HCT116 (cell line): ENCODE data around the gene TEF. TPM values are rescaled to one million over a fixed set of nuclear protein-coding genes. Genes with fewer than 3 reads are reported as not detected.

Experiments used
- ATAC-seq: fragments of 200-7000 bp; cut with Tn5 transposase; 2 replicates; pipeline ENCODE4 v1.9.1; 2020; ENCODE audit warnings: mild to moderate bottlenecking, moderate library complexity
- BruUV-seq: library from RNA; stranded (reverse); fragments of 400-500 nt; replicated peaks from 2 replicates; lab custom pipeline; 2021; lab: Mats Ljungman, UMichigan
- CTCF ChIA-PET: fragments of 300-600 bp; sonication (Branson Sonifier 250); formaldehyde crosslinking; loops from one replicate; lab custom pipeline; 2021; ENCODE audit warnings: antibody characterized with exemption; lab: Charles Lee
- POLR2A ChIA-PET: fragments of 300-600, 350-600 bp; sonication (Branson Sonifier 250); formaldehyde crosslinking; loops from one replicate; lab custom pipeline; 2021; ENCODE audit warnings: antibody characterized with exemption; lab: Charles Lee
- RAD21 ChIA-PET, 2 experiments: fragments of 300-600 bp; sonication (Branson Sonifier 250); formaldehyde crosslinking; loops; one replicate each; lab custom pipeline; 2023; ENCODE audit warnings: low total read pairs in 2 of 2; ENCODE audit not compliant: uncharacterized antibody in 2 of 2, unreplicated experiment in 2 of 2, low non-redundant PET in 1 of 2; lab: Charles Lee
- DNase-seq: peaks from one replicate; pipeline ENCODE4 v3.0.0-alpha.2; 2010; ENCODE audit warnings: low read depth, low spot score
- H2AFZ ChIP-seq: fragments of 200-600 bp; shearing (Covaris generic), sonication (generic); 2 replicates; pipeline ENCODE4 v1.6.1; 2017; ENCODE audit warnings: low read depth, mixed run types, mixed read lengths, antibody characterized with exemption, low read length; ENCODE audit not compliant: poor library complexity, severe bottlenecking
- H3K27ac ChIP-seq: 2 replicates; pipeline ENCODE4 v1.5.1; 2012; ENCODE audit warnings: low read depth, low read length
- H3K27me3 ChIP-seq: fragments of 200-600 bp; sonication (generic); 2 replicates; pipeline ENCODE4 v1.6.1; 2016; ENCODE audit warnings: mixed run types, low read length, mixed read lengths; ENCODE audit not compliant: insufficient read depth
- H3K36me3 ChIP-seq, 2 experiments: fragments of 200-500 bp in 1 of 2; fragments of 200-600 bp in 1 of 2; sonication (Bioruptor generic) in 1 of 2; sonication (generic) in 1 of 2; 2 replicates each; pipeline versions ENCODE4 v1.5.1 to v1.6.1; 2014 to 2016; ENCODE audit warnings: low read length in 2 of 2, inconsistent platforms in 1 of 2, mixed read lengths in 1 of 2, mixed run types in 1 of 2; ENCODE audit not compliant: insufficient read depth in 2 of 2, control insufficient read depth in 1 of 2
- H3K4me1 ChIP-seq, 2 experiments: fragments of 200-600 bp in 1 of 2; sonication (generic) in 1 of 2; 2 replicates each; pipeline versions ENCODE4 v1.5.1 to v1.6.1; 2012 to 2017; ENCODE audit warnings: low read length in 2 of 2, inconsistent platforms in 1 of 2, mild to moderate bottlenecking in 1 of 2, mixed read lengths in 1 of 2, mixed run types in 1 of 2, moderate library complexity in 1 of 2; ENCODE audit not compliant: insufficient read depth in 2 of 2, control insufficient read depth in 1 of 2
- H3K4me2 ChIP-seq: fragments of 200-600 bp; sonication (generic); 2 replicates; pipeline ENCODE4 v1.6.1; 2017; ENCODE audit warnings: mixed run types, low read length, mixed read lengths
- H3K4me3 ChIP-seq, 2 experiments: fragments of 200-600 bp in 1 of 2; sonication (generic) in 1 of 2; replicated peaks in 1 of 2; 2 replicates each; pipeline ENCODE4 v1.5.1; 2011 to 2016; ENCODE audit warnings: low read length in 2 of 2, control low read depth in 1 of 2, low read depth in 1 of 2, mild to moderate bottlenecking in 1 of 2, mixed read lengths in 1 of 2, mixed run types in 1 of 2
- H3K79me2 ChIP-seq: fragments of 200-600 bp; sonication (generic); 2 replicates; pipeline ENCODE4 v1.6.1; 2017; ENCODE audit warnings: mild to moderate bottlenecking, mixed run types, low read length, moderate library complexity, mixed read lengths; ENCODE audit not compliant: insufficient read depth
- H3K9ac ChIP-seq: fragments of 200-600 bp; sonication (generic); 2 replicates; pipeline ENCODE4 v1.6.1; 2016; ENCODE audit warnings: low read length, mixed read lengths
- H3K9me2 ChIP-seq: fragments of 200-600 bp; sonication (generic), shearing (Covaris generic); 2 replicates; pipeline ENCODE4 v1.6.1; 2017; ENCODE audit warnings: mixed run types, mild to moderate bottlenecking, moderate library complexity; ENCODE audit not compliant: insufficient read depth
- H3K9me3 ChIP-seq, 2 experiments: fragments of 200-500 bp in 1 of 2; fragments of 200-600 bp in 1 of 2; sonication (Bioruptor generic) in 1 of 2; sonication (generic) in 1 of 2; 2 replicates each; pipeline ENCODE4 v1.6.1; 2014 to 2017; ENCODE audit warnings: low read length in 2 of 2, mixed read lengths in 2 of 2, inconsistent platforms in 1 of 2, low read depth in 1 of 2, mild to moderate bottlenecking in 1 of 2, mixed run types in 1 of 2, moderate library complexity in 1 of 2; ENCODE audit not compliant: control insufficient read depth in 1 of 2, insufficient read depth in 1 of 2
- H4K20me1 ChIP-seq: fragments of 200-600 bp; sonication (generic), shearing (Covaris generic); 2 replicates; pipeline ENCODE4 v1.6.1; 2017; ENCODE audit warnings: mixed run types, mild to moderate bottlenecking, moderate library complexity; ENCODE audit not compliant: insufficient read depth
- CBX3 ChIP-seq: IDR thresholded peaks from 2 replicates; pipeline ENCODE4 v1.6.1; 2012; ENCODE audit warnings: low read depth
- CEBPB ChIP-seq: IDR thresholded peaks from 2 replicates; pipeline ENCODE4 v1.6.1; 2012; ENCODE audit warnings: low read depth
- CTCF ChIP-seq, 3 experiments: fragments of 200-600 bp in 1 of 3; sonication (generic) in 1 of 3; IDR thresholded peaks in 2 of 3; conservative IDR thresholded peaks in 1 of 3; 2 replicates each; pipeline ENCODE4 v1.5.1; 2012 to 2017; ENCODE audit warnings: low read depth in 2 of 3, low read length in 2 of 3, antibody characterized with exemption in 1 of 3, borderline replicate concordance in 1 of 3, control low read depth in 1 of 3, mild to moderate bottlenecking in 1 of 3, mixed read lengths in 1 of 3, mixed run types in 1 of 3, moderate library complexity in 1 of 3; ENCODE audit not compliant: insufficient read depth in 1 of 3
- EGR1 ChIP-seq: IDR thresholded peaks from 2 replicates; pipeline ENCODE4 v1.6.1; 2012; ENCODE audit warnings: low read depth
- EZH2phosphoT487 ChIP-seq: fragments of 200-600 bp; IDR thresholded peaks from 2 replicates; pipeline ENCODE4 v1.6.1; 2018; ENCODE audit warnings: antibody characterized with exemption, borderline replicate concordance
- FOSL1 ChIP-seq: IDR thresholded peaks from 2 replicates; pipeline ENCODE4 v1.6.1; 2012; ENCODE audit warnings: low read depth
- JUND ChIP-seq: IDR thresholded peaks from 2 replicates; pipeline ENCODE4 v1.6.1; 2012
- MAX ChIP-seq: IDR thresholded peaks from 2 replicates; pipeline ENCODE4 v1.6.1; 2012
- POLR2A ChIP-seq: IDR thresholded peaks from 2 replicates; pipeline ENCODE4 v1.7.0; 2011; ENCODE audit warnings: borderline replicate concordance; ENCODE audit not compliant: insufficient read depth, insufficient read length; ENCODE audit errors: extremely low read depth
- POLR2AphosphoS5 ChIP-seq: IDR thresholded peaks from 2 replicates; pipeline ENCODE4 v1.6.1; 2011; ENCODE audit warnings: mild to moderate bottlenecking, low read depth, low read length, moderate library complexity
- RAD21 ChIP-seq: IDR thresholded peaks from 2 replicates; pipeline ENCODE4 v1.6.1; 2012; ENCODE audit warnings: low read depth, mild to moderate bottlenecking
- REST ChIP-seq: IDR thresholded peaks from 2 replicates; pipeline ENCODE4 v1.6.1; 2012; ENCODE audit warnings: low read depth
- SIN3A ChIP-seq: IDR thresholded peaks from 2 replicates; pipeline ENCODE4 v1.6.1; 2012; ENCODE audit warnings: low read depth
- SRF ChIP-seq: IDR thresholded peaks from 2 replicates; pipeline ENCODE4 v1.6.1; 2012; ENCODE audit warnings: low read depth
- TCF7L2 ChIP-seq: IDR thresholded peaks from 2 replicates; pipeline ENCODE4 v1.7.0; 2011; ENCODE audit warnings: borderline replicate concordance, inconsistent platforms; ENCODE audit not compliant: insufficient read depth, insufficient read length; ENCODE audit errors: extremely low read depth
- ZBTB33 ChIP-seq: IDR thresholded peaks from 2 replicates; pipeline ENCODE4 v1.6.1; 2011; ENCODE audit warnings: mild to moderate bottlenecking, low read length, moderate library complexity; ENCODE audit not compliant: insufficient replicate concordance; ENCODE audit errors: extremely low read depth
- ZFX ChIP-seq: fragments of 450-650 bp; IDR thresholded peaks from 2 replicates; pipeline ENCODE4 v1.6.1; 2017
- ZNF274 ChIP-seq: fragments of 200-500 bp; sonication (Bioruptor generic); IDR thresholded peaks from 2 replicates; pipeline ENCODE4 v1.6.1; 2014; ENCODE audit warnings: mild to moderate bottlenecking, low read depth, low read length, inconsistent platforms
- intact Hi-C: fragments of 100-400 bp; cut with micrococcal nuclease; formaldehyde crosslinking; loops from 2 replicates; pipeline ENCODE4 v1.10.0; 2022
- total RNA-seq: library from RNA; stranded (reverse); gene quantifications from one replicate; pipeline ENCODE4 v1.2.1, GENCODE V29; 2021; ENCODE audit not compliant: unreplicated experiment

Gene TEF
- total RNA-seq, 1 experiment from 2014 or later: 16.5 TPM

GRCh38 chr22:41429232-41429950 lies 47.6 kb downstream of the TEF start (continued):
- TF ChIP-seq CTCF (IDR thresholded peaks at IDR 0.05 in 2 of 3, conservative IDR thresholded peaks at IDR 0.05 in 1 of 3; ENCODE audit: borderline replicate concordance in 1 of 3, insufficient read depth in 1 of 3, low read depth in 2 of 3, low read length in 2 of 3) (no peak), FOSL1 (no peak), SRF (no peak), JUND (no peak), CBX3 (no peak), EGR1 (no peak), TCF7L2 (no peak), RAD21 (no peak), ZFX (no peak), MAX (no peak), CEBPB (no peak), POLR2AphosphoS5 (no peak), POLR2A (no peak)

DNA sequence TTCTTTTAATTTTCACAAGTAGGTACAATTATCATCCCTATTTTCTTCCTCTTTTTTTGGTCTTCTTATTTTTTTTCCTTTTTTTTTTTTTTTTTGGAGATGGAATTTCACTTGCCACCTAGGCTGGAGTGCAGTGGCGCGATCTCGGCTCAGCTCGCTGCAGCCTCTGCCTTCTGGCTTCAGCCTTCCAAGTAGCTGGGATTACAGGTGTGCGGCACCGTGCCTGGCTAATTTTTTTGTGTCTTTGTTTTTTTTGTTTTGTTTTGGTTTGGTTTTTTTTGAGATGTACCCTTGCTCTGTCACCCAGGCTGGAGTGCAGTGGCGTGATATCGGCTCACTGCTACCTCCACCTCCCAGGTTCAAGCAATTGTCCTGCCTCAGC lies 48.2 kb downstream of the TEF start:
- ChIA-PET RAD21 (interaction anchor here in 1 of 2 experiments (0.6 kb wide), 1 partner anchor 46 kb away, joined by 3 read pairs; no protein-coding TSS in a partner anchor), POLR2A (no interaction called here), CTCF (no interaction called here)
- H3K79me2 ChIP-seq: peaks cover 9% of the 10 kb centered on the region; the same call in 1 of the 2 replicates
- ATAC-seq (no peak), DNase-seq (no peak)
- no peak overlapping the region for H3K4me3 ChIP-seq
- H3K27ac ChIP-seq: no peak overlapping the region
- peaks cover 3 to 8% of the 10 kb centered on the region in 2 experiments; a peak in 2 of 4 replicates for H3K36me3 ChIP-seq
- no peaks in the 10 kb centered on the region for H4K20me1 ChIP-seq
- no peak overlapping the region for H2AFZ ChIP-seq
- no peaks in the 10 kb centered on the region for H3K9me3 ChIP-seq
- H3K27me3 ChIP-seq: no peaks in the 10 kb centered on the region
- H3K9me2 ChIP-seq: no peaks in the 10 kb centered on the region
- no TSS peak for BruUV-seq
- H3K4me2 ChIP-seq: no peak overlapping the region
- H3K4me1 ChIP-seq: no peaks in the 10 kb centered on the region; a peak in 1 of 4 replicates
- intact Hi-C loops: no loop called here
- H3K9ac ChIP-seq: no peak overlapping the region
- TF ChIP-seq TCF7L2 (no peak), SRF (no peak), REST (no peak), ZNF274 (no peak), ZBTB33 (no peak), EZH2phosphoT487 (no peak), SIN3A (no peak), ZFX (no peak), MAX (no peak)
